Lung (tissue), 12 donors: ENCODE measurements around the gene JMJD7. TPM values are rescaled to one million over a fixed set of nuclear protein-coding genes. Genes with fewer than 3 reads are reported as not detected.

ENCODE experiments used
- ATAC-seq: fragments of 200-7000 bp; cut with Tn5 transposase; one replicate; pipeline ENCODE4 v1.9.1; 2020; ENCODE audit warnings: moderate number of reproducible peaks; ENCODE audit not compliant: insufficient read depth, low FRiP score
- DNase-seq, 3 donors: peaks; one replicate each; pipeline ENCODE4 v3.0.0-alpha.2; 2013 to 2017
- H3K27ac ChIP-seq, 2 donors: one replicate each; pipeline ENCODE4 v1.5.1; 2013; ENCODE audit warnings: mild to moderate bottlenecking in 2 of 2, moderate library complexity in 2 of 2, control low read depth in 1 of 2, inconsistent platforms in 1 of 2, low read depth in 1 of 2, low read length in 1 of 2
- H3K27me3 ChIP-seq, 3 donors: one replicate each; pipeline ENCODE4 v1.5.1; 2013; ENCODE audit warnings: low read length in 2 of 3; ENCODE audit not compliant: control insufficient read depth in 3 of 3, insufficient read depth in 3 of 3
- H3K36me3 ChIP-seq, 4 donors: one replicate each; pipeline ENCODE4 v1.5.1; 2013; ENCODE audit warnings: low read length in 4 of 4, mild to moderate bottlenecking in 1 of 4, moderate library complexity in 1 of 4; ENCODE audit not compliant: control insufficient read depth in 4 of 4, insufficient read depth in 4 of 4
- H3K4me1 ChIP-seq, 5 donors: one replicate each; pipeline ENCODE4 v1.5.1; 2013; ENCODE audit warnings: low read length in 5 of 5, mild to moderate bottlenecking in 2 of 5, moderate library complexity in 1 of 5; ENCODE audit not compliant: control insufficient read depth in 5 of 5, insufficient read depth in 5 of 5
- H3K4me3 ChIP-seq: one replicate; pipeline ENCODE4 v1.5.1; 2013; ENCODE audit warnings: mild to moderate bottlenecking, control low read depth, moderate library complexity
- H3K9ac ChIP-seq, 2 donors: one replicate each; pipeline ENCODE4 v1.5.1; 2013; ENCODE audit warnings: low read length in 2 of 2, control low read depth in 1 of 2; ENCODE audit not compliant: insufficient read depth in 1 of 2
- H3K9me3 ChIP-seq, 4 donors: one replicate each; pipeline ENCODE4 v1.5.1; 2013; ENCODE audit warnings: low read length in 3 of 4, mild to moderate bottlenecking in 1 of 4, moderate library complexity in 1 of 4; ENCODE audit not compliant: control insufficient read depth in 4 of 4, insufficient read depth in 3 of 4
- CTCF ChIP-seq: IDR thresholded peaks from 2 replicates; pipeline ENCODE4 v1.5.1; 2012; ENCODE audit warnings: mild to moderate bottlenecking; ENCODE audit errors: control extremely low read depth, extremely low read depth
- WGBS, 2 donors: extraction: QIAGEN DNeasy Blood & Tissue Kit; methylation state at CpG; one replicate each; pipeline ENCODE4 v1.1.7; 2013; 5-methylcytosine and 5-hydroxymethylcytosine counted together
- polyA plus RNA-seq, 2 donors: library from polyadenylated mRNA; stranded (reverse); fragments of 200-250 nt; gene quantifications; one replicate each; pipeline ENCODE4 v1.2.1, GENCODE V29; 2013
- total RNA-seq, 2 donors: library from RNA; depleted of rRNA in 1 of 2; stranded (reverse); fragments of >200 nt in 1 of 2; gene quantifications; one replicate each; pipeline ENCODE4 v1.2.1, GENCODE V29; 2014 to 2021
- donor health status: control.
- donor health status: control.
- donor health status: Bipolar disorder and iron deficiency.
- donor health status: healthy.
- donor health status: DM: yes; HTN: yes; CAD: no.

Gene JMJD7
- total and polyA plus RNA-seq, 4 donors = 13.2 to 28.1 (median 21.3) TPM

GRCh38 chr15:41792000-41792637 lies 35.8 kb upstream of the JMJD7 start:
- H3K27ac ChIP-seq = no peak overlapping the region
- no peaks in the 10 kb centered on the region for H3K27me3 ChIP-seq
- no peaks in the 10 kb centered on the region for H3K9me3 ChIP-seq
- no peak overlapping the region for H3K4me3 ChIP-seq
- no peaks in the 10 kb centered on the region for H3K36me3 ChIP-seq
- H3K4me1 ChIP-seq = peaks cover 12 to 33% (median 20%) of the 10 kb centered on the region in 5 donors
- no peak overlapping the region for H3K9ac ChIP-seq
- WGBS, 2 donors = 88 to 91% methylated on average over 5 of the region's 5 CpGs
- DNase-seq (no peak), ATAC-seq (no peak)
- no peak for TF ChIP-seq CTCF

DNA sequence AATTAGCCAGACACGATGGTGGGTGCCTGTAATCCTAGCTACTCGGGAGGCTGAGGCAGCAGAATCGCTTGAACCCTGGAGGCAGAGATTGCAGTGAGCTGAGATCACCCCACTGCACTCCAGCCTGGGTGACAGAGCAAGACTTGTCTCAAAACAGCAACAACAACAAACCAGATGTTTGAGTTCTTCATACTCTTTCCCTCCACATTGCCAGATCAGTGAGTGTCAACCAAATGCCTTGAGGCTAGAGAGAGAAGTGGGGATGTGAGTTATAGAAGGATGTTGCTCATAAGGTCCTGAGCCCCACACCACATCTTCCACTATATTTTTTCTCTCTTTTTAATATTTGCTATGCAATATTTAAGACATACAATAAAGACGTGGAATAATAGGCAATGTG lies 33.8 kb upstream of the JMJD7 start:
- H3K9me3 ChIP-seq = no peaks in the 10 kb centered on the region
- ATAC-seq (no peak), DNase-seq (no peak)
- WGBS, 2 donors = 85 to 88% methylated on average over 4 of the region's 4 CpGs
- H3K36me3 ChIP-seq = no peaks in the 10 kb centered on the region
- H3K27ac ChIP-seq = no peak overlapping the region
- peaks cover 12 to 31% (median 23%) of the 10 kb centered on the region in 5 donors for H3K4me1 ChIP-seq
- no peak for TF ChIP-seq CTCF
- H3K4me3 ChIP-seq = no peak overlapping the region
- no peaks in the 10 kb centered on the region for H3K27me3 ChIP-seq
- no peak overlapping the region for H3K9ac ChIP-seq

GRCh38 chr15:41795996-41796856 lies 31.7 kb upstream of the JMJD7 start:
- no peak for ATAC-seq
- H3K27me3 ChIP-seq = no peaks in the 10 kb centered on the region
- H3K9me3 ChIP-seq = no peaks in the 10 kb centered on the region
- no peak for TF ChIP-seq CTCF
- WGBS, 2 donors = 62 to 63% methylated on average over 10 of the region's 10 CpGs
- peaks cover 11 to 19% (median 13%) of the 10 kb centered on the region in 5 donors for H3K4me1 ChIP-seq
- DNase-seq = peak; percentile 50 to 90 (median 79)
- peak overlapping the region in 1 of 2 donors; percentile 78 for H3K9ac ChIP-seq
- peak overlapping the region in 1 of 2 donors; percentile 38 for H3K27ac ChIP-seq
- no peak overlapping the region for H3K4me3 ChIP-seq
- H3K36me3 ChIP-seq = peaks cover 0 to 6% (median 0%) of the 10 kb centered on the region in 4 donors
